Astrocyte of the spinal cord (primary cell): ENCODE data around the gene STAB2.

Experiments used
- DNase-seq: peaks from one replicate; pipeline ENCODE4 v3.0.0; 2011; ENCODE audit warnings: low read depth, low spot score
- H3K4me3 ChIP-seq: 2 replicates; pipeline ENCODE4 v1.5.1; 2011; ENCODE audit warnings: low read depth, mild to moderate bottlenecking, low read length, moderate library complexity
- CTCF ChIP-seq: IDR thresholded peaks from 2 replicates; pipeline ENCODE4 v1.5.1; 2012; ENCODE audit warnings: low read depth, mild to moderate bottlenecking, low read length, inconsistent platforms
- in situ Hi-C: cut with HindIII; loops from 2 replicates; pipeline ENCODE4 v1.10.0; 2017; ENCODE audit warnings: low sequenced_read_pairs

The STAB2 gene

GRCh38 chr12:103578926-103579325, 8.1 kb upstream of the STAB2 start:
- H3K4me3 ChIP-seq, result no peak overlapping the region
- in situ Hi-C loops, result no loop called here
- no peak for TF ChIP-seq CTCF
- DNase-seq, result no peak

GRCh38 chr12:103580026-103580425, 7.0 kb upstream of the STAB2 start:
- no peak for DNase-seq
- in situ Hi-C loops, result no loop called here
- no peak overlapping the region for H3K4me3 ChIP-seq
- no peak for TF ChIP-seq CTCF

- H3K4me3 ChIP-seq, result no peak overlapping the region
- in situ Hi-C loops, result no loop called here
- no peak for DNase-seq
- no peak for TF ChIP-seq CTCF
Observed at GRCh38 chr12:103583008-103583407, 4.1 kb upstream of the STAB2 start.

- DNase-seq, result no peak
- H3K4me3 ChIP-seq, result no peak overlapping the region
- no peak for TF ChIP-seq CTCF
- in situ Hi-C loops, result no loop called here
Observed at GRCh38 chr12:103586132-103586531, 941 bp upstream of the STAB2 start.

GRCh38 chr12:103588680-103589079, 1.6 kb downstream of the STAB2 start:
- in situ Hi-C loops, result no loop called here
- H3K4me3 ChIP-seq, result no peak overlapping the region
- no peak for TF ChIP-seq CTCF
- DNase-seq, result no peak

- DNase-seq, result no peak
- in situ Hi-C loops, result no loop called here
- no peak for TF ChIP-seq CTCF
- H3K4me3 ChIP-seq, result no peak overlapping the region
Observed at GRCh38 chr12:103589517-103589916, 2.4 kb downstream of the STAB2 start.

GRCh38 chr12:103590271-103590670, 3.2 kb downstream of the STAB2 start:
- no peak overlapping the region for H3K4me3 ChIP-seq
- DNase-seq, result no peak
- no peak for TF ChIP-seq CTCF
- in situ Hi-C loops, result no loop called here
